Skin of body (tissue), 2 donors: ENCODE data around the gene ZNF474. TPM values are rescaled to one million over a fixed set of nuclear protein-coding genes. Genes with fewer than 3 reads are reported as not detected.

Source experiments
- DNase-seq: peaks from one replicate; lab custom pipeline; 2025; lab: John Stamatoyannopoulos, UW
- total RNA-seq: library from RNA; depleted of rRNA; stranded (reverse); fragments of >200 nt; gene quantifications from one replicate; pipeline ENCODE4 v1.2.3, GENCODE V29; 2014

The ZNF474 gene
- total RNA-seq, 1 donor from 2014 or later = 0.79 TPM

DNA sequence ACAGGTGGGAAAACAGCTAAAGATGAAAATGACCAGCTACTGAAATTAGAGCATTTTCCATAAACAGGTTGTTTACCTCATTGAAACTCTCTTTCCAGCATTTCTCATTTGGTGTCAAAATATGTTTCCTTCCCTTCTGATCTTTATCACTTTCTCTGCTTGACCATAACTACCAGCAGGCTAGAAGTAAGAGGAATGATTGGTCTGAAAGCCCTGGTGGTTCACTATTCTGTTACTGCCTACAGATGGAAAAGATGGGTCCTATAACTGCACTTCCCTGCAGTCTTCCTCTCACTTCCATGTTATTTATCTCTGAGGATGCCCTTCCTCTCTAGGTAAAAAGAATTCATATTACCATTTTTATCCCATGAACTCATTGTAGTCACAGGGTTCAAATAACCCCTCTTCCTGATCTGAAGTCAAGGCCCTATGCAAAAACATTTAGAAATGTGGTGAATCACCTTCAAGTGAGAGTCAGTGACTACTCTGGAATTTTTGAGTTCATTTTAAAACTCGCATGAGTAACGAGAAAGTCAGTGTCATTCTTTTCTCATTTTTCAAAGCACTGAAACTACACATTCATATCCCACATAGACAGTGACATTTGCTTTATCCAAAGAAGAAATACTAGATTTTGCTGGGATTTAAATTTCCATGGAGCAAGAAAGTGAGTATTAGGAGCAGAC, 51.7 kb downstream of the ZNF474 start:
- peak; percentile 45 for DNase-seq

GRCh38 chr5:122181863-122182262, 52.5 kb downstream of the ZNF474 start:
- DNase-seq = peak; percentile 81

DNA sequence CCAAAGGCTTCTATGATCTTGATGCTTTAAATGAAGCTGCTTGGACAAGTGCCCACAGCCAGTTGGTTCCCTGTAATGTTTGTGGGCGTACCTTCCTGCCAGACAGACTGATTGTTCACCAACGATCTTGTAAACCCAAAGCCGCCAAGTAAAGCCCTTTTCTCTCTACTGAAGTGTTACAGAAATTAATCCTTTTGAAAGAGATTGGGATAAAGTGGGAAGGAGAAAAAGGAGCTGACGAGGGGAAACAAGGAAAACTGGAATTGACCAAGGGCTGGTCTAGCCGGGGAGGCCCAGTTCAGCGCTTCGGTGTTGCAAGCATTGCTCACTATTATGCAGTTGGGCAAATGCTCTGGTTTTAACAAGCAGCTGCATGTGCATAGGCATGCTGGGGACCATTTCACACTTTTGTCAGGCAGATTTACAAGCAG, 53.2 kb downstream of the ZNF474 start:
- no peak for DNase-seq

DNA sequence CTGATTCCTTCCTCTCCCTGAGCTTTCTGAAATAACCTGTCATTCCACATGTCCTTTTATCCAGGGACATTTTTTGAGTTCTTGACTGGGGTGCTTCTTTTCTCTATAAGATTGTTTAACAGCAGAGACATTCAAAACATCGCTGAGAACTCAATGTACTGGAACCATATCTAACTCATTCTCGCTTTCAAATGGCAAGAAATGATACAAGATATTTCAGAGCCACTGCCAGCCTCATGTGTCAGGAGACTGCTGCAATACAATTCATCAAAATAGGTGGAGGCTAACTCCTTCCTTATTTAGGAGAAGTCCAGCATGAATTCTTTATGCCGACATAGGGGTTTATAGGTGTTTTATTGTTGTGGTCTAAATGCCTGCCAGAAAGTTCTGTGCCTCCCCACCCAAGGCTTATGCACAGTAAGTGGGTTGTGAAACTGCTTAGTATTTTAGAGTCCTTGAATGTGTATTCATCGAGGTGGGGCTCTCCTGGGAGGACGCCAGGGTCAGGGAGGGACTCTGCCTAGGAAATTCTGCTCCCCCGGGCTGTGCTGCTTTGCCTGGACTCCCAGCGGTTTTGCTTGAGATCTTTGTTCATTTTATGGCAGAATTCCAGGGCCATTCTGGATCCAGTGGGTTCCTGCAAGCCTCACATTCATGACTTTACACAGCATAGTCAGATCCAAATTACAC, 53.9 kb downstream of the ZNF474 start:
- no peak for DNase-seq

GRCh38 chr5:122183788-122184170, 54.4 kb downstream of the ZNF474 start:
- DNase-seq = no peak

DNA sequence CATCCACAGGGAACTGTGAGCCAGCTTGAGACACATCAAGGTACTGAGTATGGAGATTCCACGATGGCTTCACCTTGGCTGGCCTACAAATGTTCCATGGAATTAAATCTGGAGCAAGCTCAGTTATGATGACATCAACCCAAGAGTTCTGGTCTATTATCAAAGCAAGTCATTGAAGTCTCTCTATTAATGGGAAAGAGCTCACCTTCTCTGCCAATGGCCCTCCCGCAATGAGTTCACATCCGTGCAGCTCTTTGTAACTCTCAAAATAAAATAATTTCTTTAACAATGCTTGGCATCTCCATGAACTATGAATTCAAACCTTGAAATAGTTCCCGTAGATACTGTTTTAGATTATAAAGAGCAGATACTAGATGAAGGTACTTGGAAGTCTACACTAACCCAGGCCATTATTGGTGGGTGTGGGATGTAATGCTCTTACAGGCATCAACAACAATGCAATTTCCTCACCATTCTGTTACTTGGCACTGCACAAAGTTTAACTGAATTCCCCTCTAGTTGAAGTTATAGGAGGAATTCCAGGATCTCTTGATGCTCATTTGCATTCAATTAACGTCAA, 55.4 kb downstream of the ZNF474 start:
- DNase-seq = no peak

DNA sequence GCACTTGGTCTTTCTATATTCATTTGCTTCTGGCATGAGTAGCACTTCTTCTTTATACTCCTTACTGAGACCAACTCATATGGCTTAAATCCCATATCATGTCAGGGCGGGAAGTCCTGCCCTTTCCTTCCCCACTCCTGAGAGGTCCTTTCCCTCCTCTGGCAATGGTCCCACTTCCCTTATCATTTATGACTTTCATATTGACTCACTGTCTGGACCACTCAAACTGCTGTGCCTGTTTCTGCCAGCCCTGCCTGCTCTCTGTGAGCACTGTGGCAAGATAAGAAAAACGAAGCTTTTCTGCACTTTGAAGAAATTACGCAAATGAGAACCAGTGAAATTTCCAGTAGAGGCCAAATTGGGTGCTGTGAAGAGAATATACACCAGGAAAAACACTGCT, 58.1 kb downstream of the ZNF474 start:
- no peak for DNase-seq

DNA sequence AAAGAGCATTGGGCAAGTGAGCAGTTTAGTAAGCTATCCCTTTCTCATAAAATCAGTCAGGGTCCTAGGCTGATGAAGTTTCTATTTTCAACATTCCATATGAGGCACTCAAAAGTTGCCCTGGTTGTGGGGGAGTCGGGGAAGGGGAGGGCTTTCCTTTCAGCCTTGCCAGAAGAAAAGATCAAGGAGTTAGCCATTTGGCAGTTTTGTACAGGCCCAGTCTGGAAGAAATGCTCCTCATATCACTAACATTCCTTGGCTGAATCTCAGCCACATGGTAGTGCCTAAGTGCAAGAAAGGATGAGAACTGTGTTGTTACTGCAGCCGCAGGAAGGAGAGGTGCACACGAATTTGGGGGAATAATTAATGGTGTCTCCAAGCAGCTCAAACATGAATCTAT, 60.8 kb downstream of the ZNF474 start:
- no peak for DNase-seq

DNA sequence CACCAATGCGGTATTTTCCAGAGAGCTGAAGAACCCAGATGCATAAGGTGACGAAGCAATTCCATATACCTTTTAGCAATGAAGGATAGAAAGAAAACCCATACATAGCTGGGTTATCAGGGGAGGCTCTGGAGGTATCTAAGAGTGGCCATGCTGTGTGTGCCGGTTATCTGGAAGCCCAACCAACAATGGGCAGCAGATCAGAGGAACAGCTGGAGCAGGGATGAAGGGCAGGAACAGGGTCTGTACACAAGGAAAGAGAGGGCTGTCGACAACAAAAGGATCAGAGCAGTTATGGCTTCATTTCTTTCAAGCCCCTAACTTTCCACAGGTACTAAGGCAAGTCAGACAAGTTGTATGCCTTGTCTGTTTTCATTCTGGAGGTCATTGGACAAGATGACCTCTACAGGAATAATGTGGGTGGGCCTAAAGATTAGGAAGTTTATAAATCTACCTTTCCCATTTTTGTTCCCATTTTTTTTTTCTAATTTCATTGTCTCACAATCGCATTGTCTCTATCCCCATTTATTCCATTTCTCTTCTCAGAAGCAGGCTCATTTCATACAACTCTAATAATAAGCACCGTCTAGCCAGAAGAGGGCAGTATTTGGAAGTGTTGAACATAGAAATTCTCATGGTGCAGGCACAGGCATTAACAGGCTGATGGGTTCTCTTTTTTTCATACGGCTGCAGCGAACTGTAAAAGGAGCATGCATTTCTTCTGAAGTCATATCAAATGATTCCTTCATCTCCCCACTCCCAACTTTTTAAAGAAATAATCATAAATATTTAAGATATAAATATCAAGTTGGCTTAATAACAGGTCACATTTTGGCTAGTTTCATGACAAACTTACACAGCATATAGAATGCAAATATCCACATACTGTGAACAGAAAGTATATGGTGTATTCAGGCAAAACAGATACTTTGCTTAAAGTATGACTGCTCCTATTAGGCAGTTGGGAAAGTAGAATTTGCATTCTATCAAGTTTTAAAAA, 63.5 kb downstream of the ZNF474 start:
- peak; percentile 51 for DNase-seq

- DNase-seq = peak; percentile 74
Observed at GRCh38 chr5:122195802-122196394, 66.6 kb downstream of the ZNF474 start.

GRCh38 chr5:122199146-122199545, 69.8 kb downstream of the ZNF474 start:
- no peak for DNase-seq

DNA sequence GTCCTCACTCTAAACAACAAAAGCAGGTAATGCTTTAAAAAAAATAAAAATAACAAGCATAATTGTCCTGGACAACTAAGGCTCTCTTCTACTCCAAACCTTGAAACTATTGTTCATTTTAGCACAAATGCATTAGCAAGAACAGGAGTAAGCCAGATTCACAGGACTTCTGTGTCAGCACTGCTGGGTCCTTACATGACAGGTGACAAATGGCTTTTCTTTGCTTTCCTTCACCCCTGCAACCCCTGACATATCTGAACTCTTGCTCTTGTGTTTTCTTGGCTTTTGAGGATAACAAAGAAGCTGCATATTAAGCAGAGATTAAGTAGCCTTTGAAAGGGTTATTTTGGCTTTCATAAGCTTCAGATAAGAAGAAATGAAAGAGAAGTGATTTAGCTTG, 71.1 kb downstream of the ZNF474 start:
- no peak for DNase-seq

DNA sequence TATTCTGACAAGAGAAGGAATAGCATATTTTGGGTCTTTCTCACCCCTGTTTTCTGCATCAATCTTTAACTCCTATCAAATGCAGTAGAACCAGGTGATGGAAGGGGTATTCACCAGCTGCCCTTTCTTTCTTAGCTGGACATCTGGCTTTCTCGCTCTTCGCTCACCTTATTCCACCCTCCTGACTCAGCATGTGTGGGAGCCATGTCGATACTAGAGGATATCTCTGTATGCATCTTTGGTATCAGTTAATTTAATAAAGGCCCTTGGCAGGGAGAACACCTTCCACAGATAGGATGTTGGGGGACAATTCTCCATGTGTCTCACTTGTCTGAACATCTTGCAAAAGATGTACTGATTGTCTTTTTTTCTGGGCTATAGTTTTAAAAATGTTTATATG, 71.5 kb downstream of the ZNF474 start:
- no peak for DNase-seq

- DNase-seq = no peak
Observed at GRCh38 chr5:122201365-122201764, 72.0 kb downstream of the ZNF474 start.

- no peak for DNase-seq
Observed at GRCh38 chr5:122202952-122203351, 73.6 kb downstream of the ZNF474 start.

Other genes with a start within 250 kb of the ZNF474 start
- gene SRFBP1, start 167.6 kb upstream of the ZNF474 start, total RNA-seq = 19.6 TPM
- gene LOX, start 51.3 kb upstream of the ZNF474 start, total RNA-seq = 170 TPM
- gene SNCAIP, start 182.7 kb downstream of the ZNF474 start, total RNA-seq = 12.5 TPM